Glutamatergic neuron (in vitro differentiated cells): ENCODE measurements around the gene PLCE1. TPM values are rescaled to one million over a fixed set of nuclear protein-coding genes. Genes with fewer than 3 reads are reported as not detected.

ENCODE experiments used
- DNase-seq: peaks from one replicate; pipeline ENCODE4 v3.0.0; 2022
- H3K27ac Mint-ChIP-seq: one replicate; pipeline ENCODE4 v1.8.0; 2020; ENCODE audit warnings: mild to moderate bottlenecking, mixed read lengths, inconsistent platforms; ENCODE audit not compliant: unreplicated experiment
- H3K27me3 Mint-ChIP-seq: one replicate; pipeline ENCODE4 v1.8.0; 2020; ENCODE audit warnings: mild to moderate bottlenecking, moderate library complexity, mixed read lengths, inconsistent platforms; ENCODE audit not compliant: unreplicated experiment
- H3K36me3 Mint-ChIP-seq: one replicate; pipeline ENCODE4 v1.8.0; 2020; ENCODE audit warnings: mild to moderate bottlenecking, mixed read lengths, inconsistent platforms; ENCODE audit not compliant: unreplicated experiment
- H3K4me1 Mint-ChIP-seq: one replicate; pipeline ENCODE4 v1.8.0; 2020; ENCODE audit warnings: mild to moderate bottlenecking, low read depth, mixed read lengths, inconsistent platforms; ENCODE audit not compliant: unreplicated experiment
- H3K4me3 Mint-ChIP-seq: one replicate; pipeline ENCODE4 v1.8.0; 2020; ENCODE audit warnings: mild to moderate bottlenecking, mixed read lengths, inconsistent platforms; ENCODE audit not compliant: unreplicated experiment
- H3K9me3 Mint-ChIP-seq: one replicate; pipeline ENCODE4 v1.8.0; 2020; ENCODE audit warnings: mild to moderate bottlenecking, moderate library complexity, mixed read lengths, inconsistent platforms; ENCODE audit not compliant: unreplicated experiment
- total RNA-seq: library from RNA; stranded (reverse); fragmentation: NEBNext Ultra II Directional; extraction: Animal tissue kit (Norgen Biotek cat#: 25700); gene quantifications from one replicate; pipeline ENCODE4 v1.2.1, GENCODE V29; 2021; ENCODE audit not compliant: unreplicated experiment
- TF ChIP-seq, protein P1 (sequence below): fragments of 200-600 bp; sonication (generic); IDR thresholded peaks from one replicate; pipeline ENCODE4 v1.5.0; 2021; ENCODE audit not compliant: partially characterized antibody, unreplicated experiment

Gene PLCE1
- total RNA-seq, 1 donor from 2014 or later: 0.25 TPM

- DNase-seq: no peak
- Mint-ChIP-seq H3K27me3 (no peaks in the 10 kb centered on the region), H3K27ac (no peak overlapping the region), H3K4me3 (no peak overlapping the region), H3K4me1 (no peaks in the 10 kb centered on the region), H3K9me3 (no peaks in the 10 kb centered on the region), H3K36me3 (no peaks in the 10 kb centered on the region)
- TF ChIP-seq, protein P1, sequence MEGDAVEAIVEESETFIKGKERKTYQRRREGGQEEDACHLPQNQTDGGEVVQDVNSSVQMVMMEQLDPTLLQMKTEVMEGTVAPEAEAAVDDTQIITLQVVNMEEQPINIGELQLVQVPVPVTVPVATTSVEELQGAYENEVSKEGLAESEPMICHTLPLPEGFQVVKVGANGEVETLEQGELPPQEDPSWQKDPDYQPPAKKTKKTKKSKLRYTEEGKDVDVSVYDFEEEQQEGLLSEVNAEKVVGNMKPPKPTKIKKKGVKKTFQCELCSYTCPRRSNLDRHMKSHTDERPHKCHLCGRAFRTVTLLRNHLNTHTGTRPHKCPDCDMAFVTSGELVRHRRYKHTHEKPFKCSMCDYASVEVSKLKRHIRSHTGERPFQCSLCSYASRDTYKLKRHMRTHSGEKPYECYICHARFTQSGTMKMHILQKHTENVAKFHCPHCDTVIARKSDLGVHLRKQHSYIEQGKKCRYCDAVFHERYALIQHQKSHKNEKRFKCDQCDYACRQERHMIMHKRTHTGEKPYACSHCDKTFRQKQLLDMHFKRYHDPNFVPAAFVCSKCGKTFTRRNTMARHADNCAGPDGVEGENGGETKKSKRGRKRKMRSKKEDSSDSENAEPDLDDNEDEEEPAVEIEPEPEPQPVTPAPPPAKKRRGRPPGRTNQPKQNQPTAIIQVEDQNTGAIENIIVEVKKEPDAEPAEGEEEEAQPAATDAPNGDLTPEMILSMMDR: no peak
Measured at GRCh38 chr10:94001416-94001810, 7.7 kb downstream of the PLCE1 start.

- H3K27me3 Mint-ChIP-seq: no peaks in the 10 kb centered on the region
- no peaks in the 10 kb centered on the region for H3K9me3 Mint-ChIP-seq
- DNase-seq: no peak
- H3K4me3 Mint-ChIP-seq: no peak overlapping the region
- H3K27ac Mint-ChIP-seq: no peak overlapping the region
- TF ChIP-seq, protein P1: no peak
- no peaks in the 10 kb centered on the region for H3K36me3 Mint-ChIP-seq
- H3K4me1 Mint-ChIP-seq: no peaks in the 10 kb centered on the region
Measured at GRCh38 chr10:94002156-94002555, 8.4 kb downstream of the PLCE1 start.

DNA sequence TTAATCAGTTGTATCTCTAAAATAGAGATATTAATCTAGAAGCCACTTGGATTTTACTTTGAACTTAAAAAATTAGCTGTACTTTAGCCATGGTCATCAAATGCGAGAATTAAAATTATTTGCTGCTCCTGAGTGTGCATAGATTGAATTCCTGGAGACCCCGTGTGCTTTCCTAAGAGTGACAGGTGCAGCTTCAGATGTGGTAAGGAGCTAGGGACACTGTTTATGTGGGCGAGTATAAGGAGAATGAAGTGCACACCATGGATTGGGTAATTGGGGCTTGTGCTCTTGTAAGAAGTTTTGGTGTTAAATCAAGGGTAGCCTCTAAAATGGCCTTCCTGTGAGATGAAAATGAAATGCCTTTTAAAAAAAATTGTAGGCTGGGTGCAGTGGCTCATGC is 9.8 kb downstream of the PLCE1 start:
- Mint-ChIP-seq H3K9me3 (no peaks in the 10 kb centered on the region), H3K27ac (no peak overlapping the region), H3K36me3 (no peaks in the 10 kb centered on the region), H3K4me3 (no peak overlapping the region), H3K27me3 (no peaks in the 10 kb centered on the region), H3K4me1 (no peaks in the 10 kb centered on the region)
- DNase-seq: no peak
- TF ChIP-seq, protein P1: no peak

- no peak for DNase-seq
- no peaks in the 10 kb centered on the region for H3K4me1 Mint-ChIP-seq
- no peaks in the 10 kb centered on the region for H3K36me3 Mint-ChIP-seq
- no peaks in the 10 kb centered on the region for H3K27me3 Mint-ChIP-seq
- TF ChIP-seq, protein P1: no peak
- no peaks in the 10 kb centered on the region for H3K9me3 Mint-ChIP-seq
- no peak overlapping the region for H3K27ac Mint-ChIP-seq
- H3K4me3 Mint-ChIP-seq: no peak overlapping the region
Measured at GRCh38 chr10:94005050-94005449, 11.3 kb downstream of the PLCE1 start.

DNA sequence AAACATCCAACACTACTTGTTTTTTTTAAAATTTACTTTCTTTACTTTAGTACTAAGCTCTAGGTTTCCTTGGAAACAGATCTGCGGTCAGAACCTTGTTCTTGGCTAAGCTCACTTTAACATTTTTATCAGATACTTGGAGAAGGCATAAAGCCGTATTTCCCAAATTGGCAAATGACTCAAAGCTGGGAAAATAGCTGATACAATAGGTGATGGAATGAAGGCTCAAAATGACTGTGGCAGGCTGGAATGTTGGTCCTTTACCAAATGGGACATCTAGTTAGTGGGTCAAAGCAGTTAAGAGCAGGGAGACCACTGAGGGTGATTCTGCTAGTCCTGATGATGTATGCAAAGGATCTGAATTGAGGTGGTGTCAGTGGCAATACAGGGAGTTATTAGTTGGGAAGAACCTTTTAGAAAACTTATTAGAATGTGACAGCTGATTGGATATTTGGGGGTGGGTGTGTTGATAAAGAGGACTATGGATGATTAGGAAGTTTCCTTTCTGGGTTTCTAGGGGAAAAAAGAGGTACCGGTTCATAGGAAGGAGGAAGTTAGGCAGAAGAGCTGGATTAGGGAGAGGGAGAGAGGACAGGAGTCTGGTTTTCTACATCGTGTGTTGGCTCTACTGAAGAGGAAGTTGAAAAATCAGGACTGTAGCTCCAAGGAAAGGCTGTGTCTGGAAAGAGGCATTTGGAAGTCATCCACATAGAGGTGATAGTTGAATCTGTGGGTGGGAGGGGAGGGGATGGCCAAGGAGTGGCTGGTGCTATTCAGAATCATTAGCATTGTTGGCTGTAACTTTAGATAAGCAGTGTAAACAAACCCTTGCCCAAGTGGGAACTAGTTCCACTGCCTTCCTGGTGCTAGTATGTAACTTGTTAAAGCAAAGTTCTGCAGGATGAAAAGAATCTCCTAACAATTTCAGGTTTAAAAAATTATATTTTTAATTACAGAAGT is 13.1 kb downstream of the PLCE1 start:
- no peaks in the 10 kb centered on the region for H3K27me3 Mint-ChIP-seq
- H3K4me1 Mint-ChIP-seq: no peaks in the 10 kb centered on the region
- no peak overlapping the region for H3K4me3 Mint-ChIP-seq
- TF ChIP-seq, protein P1: no peak
- no peak overlapping the region for H3K27ac Mint-ChIP-seq
- no peak for DNase-seq
- no peaks in the 10 kb centered on the region for H3K36me3 Mint-ChIP-seq
- H3K9me3 Mint-ChIP-seq: no peaks in the 10 kb centered on the region
